NT2/D1 (cell line): ENCODE results near the gene TRAPPC2.

Source experiments
- DNase-seq: peaks from one replicate; pipeline ENCODE4 v3.0.0-alpha.2; 2011; ENCODE audit warnings: low read depth, low spot score
- H3K27me3 ChIP-seq: 2 replicates; pipeline ENCODE4 v1.6.0; 2011; ENCODE audit warnings: mild to moderate bottlenecking; ENCODE audit not compliant: insufficient read length, insufficient read depth
- H3K36me3 ChIP-seq: 2 replicates; pipeline ENCODE4 v1.6.1; 2011; ENCODE audit warnings: mild to moderate bottlenecking, low read length, mixed read lengths; ENCODE audit not compliant: insufficient read depth, insufficient read length
- H3K4me1 ChIP-seq: 2 replicates; pipeline ENCODE4 v1.5.1; 2011; ENCODE audit not compliant: insufficient read depth, insufficient read length
- H3K4me3 ChIP-seq: 2 replicates; pipeline ENCODE4 v1.5.1; 2011; ENCODE audit warnings: low read depth; ENCODE audit not compliant: insufficient read length
- H3K9ac ChIP-seq: 2 replicates; pipeline ENCODE4 v1.6.0; 2011; ENCODE audit warnings: low read depth; ENCODE audit not compliant: insufficient read length
- H3K9me3 ChIP-seq: 2 replicates; pipeline ENCODE4 v1.5.1; 2011; ENCODE audit warnings: mild to moderate bottlenecking, low read length; ENCODE audit not compliant: insufficient read depth
- SUZ12 ChIP-seq: IDR thresholded peaks from 2 replicates; pipeline ENCODE4 v1.6.1; 2011; ENCODE audit not compliant: insufficient read length, insufficient read depth; ENCODE audit errors: extremely low read depth
- YY1 ChIP-seq: IDR thresholded peaks from 2 replicates; pipeline ENCODE4 v1.6.1; 2011; ENCODE audit not compliant: insufficient read length, insufficient read depth
- ZNF274 ChIP-seq: IDR thresholded peaks from 2 replicates; pipeline ENCODE4 v1.6.1; 2011; ENCODE audit warnings: mild to moderate bottlenecking, low read depth, low read length

Gene TRAPPC2

GRCh38 chrX:13734278-13735172 is at the start of gene TRAPPC2, which contains the start of gene OFD1:
Gene TRAPPC2, minus strand, starts transcription at chrX:13734620. Its CDS starts 14,657 bp downstream, at chrX:13719963.
Gene OFD1, plus strand, starts transcription at chrX:13734748. Its CDS starts 324 bp downstream, at chrX:13735072.
- TF ChIP-seq SUZ12 (no peak), YY1 (no peak), ZNF274 (no peak)
- Histone ChIP-seq H3K27me3 (no peaks in the 10 kb centered on the region), H3K4me3 (peak within 1 kb of the TSS; percentile 80), H3K9ac (peak within 1 kb of the TSS; percentile 92), H3K4me1 (no peaks in the 10 kb centered on the region), H3K36me3 (peaks cover 48% of the 10 kb centered on the region), H3K9me3 (no peaks in the 10 kb centered on the region)
- DNase-seq, result peak; percentile 93

DNA sequence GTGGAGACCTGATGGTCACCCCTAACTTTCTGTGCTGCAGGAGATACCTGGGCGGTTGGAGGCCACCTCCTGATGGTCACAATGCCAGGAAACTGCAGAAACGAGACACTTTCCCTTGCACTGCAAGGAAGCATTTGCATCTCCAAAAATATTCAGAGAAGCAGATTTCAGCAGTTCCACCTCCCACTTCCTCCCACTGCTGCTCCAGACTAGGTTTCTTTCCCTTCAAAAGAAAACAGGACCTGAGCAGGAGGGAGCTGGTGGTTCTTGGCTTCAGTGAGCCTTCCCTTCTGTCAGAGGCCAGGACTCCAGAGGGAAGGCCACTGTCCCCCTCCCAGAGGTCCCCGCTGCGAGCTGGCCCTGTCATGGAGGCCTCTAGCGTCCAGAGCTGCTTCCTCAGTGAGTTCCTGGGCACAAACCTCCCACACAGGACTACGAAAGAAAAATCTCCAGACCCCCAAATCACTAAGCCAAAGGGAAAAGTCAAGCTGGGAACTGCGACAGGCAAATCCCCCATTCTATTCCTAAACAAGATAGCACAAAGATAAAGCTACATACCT is 46.5 kb upstream of the TRAPPC2 start:
- no peaks in the 10 kb centered on the region for H3K9me3 ChIP-seq
- no peak overlapping the region for H3K4me3 ChIP-seq
- H3K9ac ChIP-seq, result no peak overlapping the region
- H3K4me1 ChIP-seq, result peaks cover 9% of the 10 kb centered on the region
- no peak for TF ChIP-seq YY1
- H3K27me3 ChIP-seq, result no peaks in the 10 kb centered on the region
- DNase-seq, result no peak
- H3K36me3 ChIP-seq, result peaks cover 16% of the 10 kb centered on the region

GRCh38 chrX:13778916-13779315 is 44.5 kb upstream of the TRAPPC2 start:
- TF ChIP-seq YY1, result no peak
- TF ChIP-seq ZNF274, result no peak
- no peak for TF ChIP-seq SUZ12
- no peaks in the 10 kb centered on the region for H3K27me3 ChIP-seq
- H3K4me3 ChIP-seq, result no peak overlapping the region
- H3K4me1 ChIP-seq, result peaks cover 7% of the 10 kb centered on the region
- no peak overlapping the region for H3K9ac ChIP-seq
- DNase-seq, result no peak
- H3K36me3 ChIP-seq, result peaks cover 35% of the 10 kb centered on the region
- H3K9me3 ChIP-seq, result no peaks in the 10 kb centered on the region

DNA sequence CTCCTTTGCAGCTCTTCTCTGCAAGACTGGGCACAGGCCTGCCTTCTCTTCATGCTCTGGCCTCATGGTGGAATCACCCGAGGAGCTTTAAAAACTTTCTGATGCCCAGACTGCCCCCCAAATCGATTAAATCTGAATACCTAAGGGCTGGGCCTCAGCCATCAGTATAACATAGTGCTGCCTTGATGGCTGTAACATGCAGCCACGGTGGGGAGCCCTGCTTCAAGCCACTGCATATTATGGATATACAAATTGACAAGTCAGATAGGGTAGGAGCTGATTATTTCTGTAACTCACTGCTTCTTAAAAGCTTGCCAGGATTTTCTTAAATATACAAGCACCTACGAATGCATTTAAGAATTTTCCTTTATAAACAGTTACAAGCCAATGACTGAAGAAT is 42.0 kb upstream of the TRAPPC2 start:
- Histone ChIP-seq H3K9me3 (no peaks in the 10 kb centered on the region), H3K4me3 (no peak overlapping the region)

DNA sequence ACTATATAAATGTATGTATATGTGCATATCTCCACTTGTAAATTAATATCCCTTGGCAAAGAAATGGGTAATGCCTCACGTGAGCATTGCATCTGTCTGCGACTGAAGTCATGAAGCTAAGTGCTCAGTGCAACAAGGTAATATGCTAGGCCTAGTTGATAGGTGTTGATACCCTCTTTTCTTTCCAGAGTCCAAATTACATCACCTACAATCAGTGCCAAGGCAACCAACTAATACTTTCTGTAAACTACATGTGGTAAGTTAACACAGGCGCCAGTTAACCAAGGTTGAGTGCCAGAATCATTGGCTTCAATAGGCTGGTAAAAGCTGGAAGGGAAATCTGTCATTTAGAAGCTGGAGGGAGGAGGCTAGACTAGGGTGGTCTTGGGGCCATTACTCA is 41.4 kb upstream of the TRAPPC2 start:
- Histone ChIP-seq H3K27me3 (no peaks in the 10 kb centered on the region), H3K4me1 (peaks cover 5% of the 10 kb centered on the region), H3K9ac (no peak overlapping the region), H3K9me3 (no peaks in the 10 kb centered on the region), H3K4me3 (no peak overlapping the region), H3K36me3 (peaks cover 45% of the 10 kb centered on the region)
- no peak for TF ChIP-seq YY1
- TF ChIP-seq ZNF274, result no peak
- TF ChIP-seq SUZ12, result no peak
- DNase-seq, result no peak

More for the DNA sequence above, 42.0 kb upstream of the TRAPPC2 start:
- no peak for TF ChIP-seq SUZ12
- no peak for TF ChIP-seq YY1
- TF ChIP-seq ZNF274, result no peak
- no peaks in the 10 kb centered on the region for H3K27me3 ChIP-seq
- H3K9ac ChIP-seq, result no peak overlapping the region
- no peak for DNase-seq
- peaks cover 42% of the 10 kb centered on the region for H3K36me3 ChIP-seq
- H3K4me1 ChIP-seq, result peaks cover 7% of the 10 kb centered on the region

DNA sequence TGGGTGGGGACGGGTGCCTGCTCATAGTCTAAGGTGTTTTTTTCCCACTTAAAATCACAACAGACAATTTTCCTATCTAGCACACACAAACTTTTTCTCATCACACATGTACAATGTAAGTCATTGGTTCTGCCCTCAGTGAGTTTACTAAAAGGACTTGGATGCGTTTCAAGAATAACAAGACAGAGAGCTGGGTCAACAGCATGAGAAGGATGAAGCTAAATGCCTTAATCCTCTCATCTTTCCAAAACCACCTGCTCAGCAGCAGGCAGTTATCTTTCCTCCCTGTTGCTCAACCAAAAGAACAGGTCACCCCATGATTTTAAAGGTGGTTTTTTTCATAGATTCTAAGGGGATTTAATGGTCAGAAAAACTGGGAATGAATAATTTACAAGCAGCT is 40.3 kb upstream of the TRAPPC2 start:
- Histone ChIP-seq H3K4me1 (peaks cover under 1% of the 10 kb centered on the region), H3K9ac (no peak overlapping the region), H3K9me3 (no peaks in the 10 kb centered on the region), H3K4me3 (no peak overlapping the region), H3K36me3 (peaks cover 53% of the 10 kb centered on the region), H3K27me3 (no peaks in the 10 kb centered on the region)
- no peak for DNase-seq
- no peak for TF ChIP-seq SUZ12
- TF ChIP-seq YY1, result no peak
- TF ChIP-seq ZNF274, result no peak

- Histone ChIP-seq H3K9me3 (no peaks in the 10 kb centered on the region), H3K4me1 (no peaks in the 10 kb centered on the region), H3K36me3 (peaks cover 75% of the 10 kb centered on the region), H3K27me3 (no peaks in the 10 kb centered on the region), H3K4me3 (no peak overlapping the region), H3K9ac (no peak overlapping the region)
- no peak for TF ChIP-seq SUZ12
- no peak for TF ChIP-seq ZNF274
- no peak for TF ChIP-seq YY1
- no peak for DNase-seq
These were observed 35.7 kb upstream of the TRAPPC2 start for GRCh38 chrX:13770013-13770535.
